HEK293 (cell line): ENCODE data around the gene C11orf98.
A peak's percentile ranks its signal among the peaks of the same experiment; 100 is the strongest.

Experiments used
- GLIS1 ChIP-seq: fragments of 450-650 bp; formaldehyde crosslinking; IDR thresholded peaks from 2 replicates; pipeline ENCODE4 v1.5.1; 2016; ENCODE audit warnings: missing biosample characterization, missing genetic modification characterization
- KLF7 ChIP-seq: fragments of 450-650 bp; formaldehyde crosslinking; IDR thresholded peaks from 2 replicates; pipeline ENCODE4 v1.5.1; 2016; ENCODE audit warnings: missing biosample characterization, missing genetic modification characterization, borderline replicate concordance
- ZNF239 ChIP-seq: fragments of 450-650 bp; formaldehyde crosslinking; IDR thresholded peaks from 2 replicates; pipeline ENCODE4 v1.5.1; 2016; ENCODE audit warnings: missing biosample characterization, missing genetic modification characterization
- ZNF335 ChIP-seq: fragments of 450-650 bp; formaldehyde crosslinking; conservative IDR thresholded peaks from 2 replicates; pipeline ENCODE4 v1.5.1; 2016; ENCODE audit warnings: missing biosample characterization, missing genetic modification characterization
- ZNF404 ChIP-seq: fragments of 450-650 bp; formaldehyde crosslinking; IDR thresholded peaks from 2 replicates; pipeline ENCODE4 v1.5.1; 2017; ENCODE audit warnings: missing biosample characterization, missing genetic modification characterization
- ZNF561 ChIP-seq: fragments of 450-650 bp; IDR thresholded peaks from 2 replicates; pipeline ENCODE4 v1.5.1; 2018; ENCODE audit warnings: missing biosample characterization, missing genetic modification characterization, borderline replicate concordance
- ZNF571 ChIP-seq: fragments of 450-650 bp; formaldehyde crosslinking; IDR thresholded peaks from 2 replicates; pipeline ENCODE4 v1.5.0; 2017; ENCODE audit warnings: missing biosample characterization, missing genetic modification characterization
- ZNF768 ChIP-seq: fragments of 450-650 bp; formaldehyde crosslinking; IDR thresholded peaks from 2 replicates; pipeline ENCODE4 v1.5.1; 2018; ENCODE audit warnings: missing biosample characterization, mild to moderate bottlenecking, missing genetic modification characterization
- ZSCAN30 ChIP-seq: fragments of 450-650 bp; IDR thresholded peaks from 2 replicates; pipeline ENCODE4 v1.5.1; 2018; ENCODE audit warnings: missing biosample characterization, mild to moderate bottlenecking, missing genetic modification characterization, moderate library complexity
- TF ChIP-seq, protein P1 (sequence below): fragments of 450-650 bp; formaldehyde crosslinking; IDR thresholded peaks from 2 replicates; pipeline ENCODE4 v1.5.1; 2016; ENCODE audit warnings: missing biosample characterization, missing genetic modification characterization
- TF ChIP-seq, protein P2 (sequence below): fragments of 450-650 bp; formaldehyde crosslinking; IDR thresholded peaks from 2 replicates; pipeline ENCODE4 v1.5.1; 2016; ENCODE audit warnings: missing biosample characterization, missing genetic modification characterization
- TF ChIP-seq, protein P3 (sequence below): fragments of 450-650 bp; formaldehyde crosslinking; IDR thresholded peaks from 2 replicates; pipeline ENCODE4 v1.5.1; 2016; ENCODE audit warnings: missing biosample characterization, missing genetic modification characterization
- TF ChIP-seq, protein P4 (sequence below): fragments of 450-650 bp; formaldehyde crosslinking; IDR thresholded peaks from 2 replicates; pipeline ENCODE4 v1.5.0; 2017; ENCODE audit warnings: missing biosample characterization, missing genetic modification characterization, borderline replicate concordance
- TF ChIP-seq, protein P5 (sequence below): fragments of 450-650 bp; formaldehyde crosslinking; IDR thresholded peaks from 2 replicates; pipeline ENCODE4 v1.5.1; 2016; ENCODE audit warnings: missing biosample characterization, missing genetic modification characterization
- TF ChIP-seq, protein P6 (sequence below): fragments of 450-650 bp; formaldehyde crosslinking; IDR thresholded peaks from 2 replicates; pipeline ENCODE4 v1.5.1; 2016; ENCODE audit warnings: missing biosample characterization, missing genetic modification characterization
- TF ChIP-seq, protein P7 (sequence below): fragments of 450-650 bp; IDR thresholded peaks from 2 replicates; pipeline ENCODE4 v1.5.1; 2018; ENCODE audit warnings: missing biosample characterization, mild to moderate bottlenecking, missing genetic modification characterization
- TF ChIP-seq, protein P8 (sequence below): fragments of 450-650 bp; formaldehyde crosslinking; IDR thresholded peaks from 2 replicates; pipeline ENCODE4 v1.5.1; 2017; ENCODE audit warnings: missing biosample characterization, missing genetic modification characterization

Gene C11orf98

DNA sequence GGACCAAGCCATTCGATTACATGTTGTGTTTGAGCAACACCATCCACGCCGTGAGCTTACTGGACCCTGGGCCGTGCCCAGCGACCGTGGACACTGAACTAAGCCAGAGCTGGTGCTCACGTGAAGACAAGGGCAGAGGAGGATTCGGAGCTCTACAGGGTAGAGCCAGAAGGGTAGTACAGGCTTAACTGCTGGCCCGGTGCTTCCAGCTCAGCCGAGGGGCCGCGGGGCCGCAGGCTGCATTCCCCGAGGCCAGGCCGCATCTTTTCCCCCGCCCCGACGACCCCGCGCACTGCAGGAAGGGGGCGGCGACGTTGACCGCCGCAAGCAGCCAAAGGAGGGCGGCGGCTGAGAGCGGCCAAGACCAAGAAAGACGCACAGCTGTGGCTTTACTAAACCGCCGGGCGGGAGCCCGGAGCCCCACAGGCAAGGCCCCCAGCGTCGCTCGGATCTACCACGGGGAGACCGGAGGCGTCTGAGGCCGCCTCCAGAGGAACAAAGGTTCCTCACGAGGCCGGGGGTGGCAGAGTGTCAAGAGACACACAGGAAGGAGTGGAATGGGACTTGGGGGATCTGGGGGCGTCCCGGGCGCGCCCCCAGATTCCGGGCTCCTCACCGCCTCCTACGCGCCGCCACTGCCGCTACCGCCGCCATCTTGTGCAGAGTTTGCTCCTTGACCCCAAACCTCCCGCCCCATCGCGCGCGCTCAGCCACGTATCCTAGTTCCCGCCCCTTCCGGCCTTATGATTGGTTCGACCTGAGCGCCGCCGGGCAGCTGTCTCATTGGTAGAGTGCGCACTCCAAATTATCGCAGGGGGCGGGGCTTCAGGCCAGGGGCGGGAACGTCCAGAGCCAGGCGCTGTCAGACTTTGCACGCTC is 18.8 kb downstream of the C11orf98 start, which contains the start of gene GANAB (continued):
- TF ChIP-seq, protein P1, sequence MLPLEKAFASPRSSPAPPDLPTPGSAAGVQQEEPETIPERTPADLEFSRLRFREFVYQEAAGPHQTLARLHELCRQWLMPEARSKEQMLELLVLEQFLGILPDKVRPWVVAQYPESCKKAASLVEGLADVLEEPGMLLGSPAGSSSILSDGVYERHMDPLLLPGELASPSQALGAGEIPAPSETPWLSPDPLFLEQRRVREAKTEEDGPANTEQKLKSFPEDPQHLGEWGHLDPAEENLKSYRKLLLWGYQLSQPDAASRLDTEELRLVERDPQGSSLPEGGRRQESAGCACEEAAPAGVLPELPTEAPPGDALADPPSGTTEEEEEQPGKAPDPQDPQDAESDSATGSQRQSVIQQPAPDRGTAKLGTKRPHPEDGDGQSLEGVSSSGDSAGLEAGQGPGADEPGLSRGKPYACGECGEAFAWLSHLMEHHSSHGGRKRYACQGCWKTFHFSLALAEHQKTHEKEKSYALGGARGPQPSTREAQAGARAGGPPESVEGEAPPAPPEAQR (tag by site-specific recombination) = no peak
- TF ChIP-seq, protein P2, sequence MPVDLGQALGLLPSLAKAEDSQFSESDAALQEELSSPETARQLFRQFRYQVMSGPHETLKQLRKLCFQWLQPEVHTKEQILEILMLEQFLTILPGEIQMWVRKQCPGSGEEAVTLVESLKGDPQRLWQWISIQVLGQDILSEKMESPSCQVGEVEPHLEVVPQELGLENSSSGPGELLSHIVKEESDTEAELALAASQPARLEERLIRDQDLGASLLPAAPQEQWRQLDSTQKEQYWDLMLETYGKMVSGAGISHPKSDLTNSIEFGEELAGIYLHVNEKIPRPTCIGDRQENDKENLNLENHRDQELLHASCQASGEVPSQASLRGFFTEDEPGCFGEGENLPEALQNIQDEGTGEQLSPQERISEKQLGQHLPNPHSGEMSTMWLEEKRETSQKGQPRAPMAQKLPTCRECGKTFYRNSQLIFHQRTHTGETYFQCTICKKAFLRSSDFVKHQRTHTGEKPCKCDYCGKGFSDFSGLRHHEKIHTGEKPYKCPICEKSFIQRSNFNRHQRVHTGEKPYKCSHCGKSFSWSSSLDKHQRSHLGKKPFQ (tag by site-specific recombination) = no peak
- no peak for TF ChIP-seq ZNF571 (tag by site-specific recombination)
- no peak for TF ChIP-seq ZNF239 (tag by site-specific recombination)
- TF ChIP-seq GLIS1 (tag by site-specific recombination) = peak; percentile 59
- TF ChIP-seq ZNF561 = no peak
- TF ChIP-seq, protein P3, sequence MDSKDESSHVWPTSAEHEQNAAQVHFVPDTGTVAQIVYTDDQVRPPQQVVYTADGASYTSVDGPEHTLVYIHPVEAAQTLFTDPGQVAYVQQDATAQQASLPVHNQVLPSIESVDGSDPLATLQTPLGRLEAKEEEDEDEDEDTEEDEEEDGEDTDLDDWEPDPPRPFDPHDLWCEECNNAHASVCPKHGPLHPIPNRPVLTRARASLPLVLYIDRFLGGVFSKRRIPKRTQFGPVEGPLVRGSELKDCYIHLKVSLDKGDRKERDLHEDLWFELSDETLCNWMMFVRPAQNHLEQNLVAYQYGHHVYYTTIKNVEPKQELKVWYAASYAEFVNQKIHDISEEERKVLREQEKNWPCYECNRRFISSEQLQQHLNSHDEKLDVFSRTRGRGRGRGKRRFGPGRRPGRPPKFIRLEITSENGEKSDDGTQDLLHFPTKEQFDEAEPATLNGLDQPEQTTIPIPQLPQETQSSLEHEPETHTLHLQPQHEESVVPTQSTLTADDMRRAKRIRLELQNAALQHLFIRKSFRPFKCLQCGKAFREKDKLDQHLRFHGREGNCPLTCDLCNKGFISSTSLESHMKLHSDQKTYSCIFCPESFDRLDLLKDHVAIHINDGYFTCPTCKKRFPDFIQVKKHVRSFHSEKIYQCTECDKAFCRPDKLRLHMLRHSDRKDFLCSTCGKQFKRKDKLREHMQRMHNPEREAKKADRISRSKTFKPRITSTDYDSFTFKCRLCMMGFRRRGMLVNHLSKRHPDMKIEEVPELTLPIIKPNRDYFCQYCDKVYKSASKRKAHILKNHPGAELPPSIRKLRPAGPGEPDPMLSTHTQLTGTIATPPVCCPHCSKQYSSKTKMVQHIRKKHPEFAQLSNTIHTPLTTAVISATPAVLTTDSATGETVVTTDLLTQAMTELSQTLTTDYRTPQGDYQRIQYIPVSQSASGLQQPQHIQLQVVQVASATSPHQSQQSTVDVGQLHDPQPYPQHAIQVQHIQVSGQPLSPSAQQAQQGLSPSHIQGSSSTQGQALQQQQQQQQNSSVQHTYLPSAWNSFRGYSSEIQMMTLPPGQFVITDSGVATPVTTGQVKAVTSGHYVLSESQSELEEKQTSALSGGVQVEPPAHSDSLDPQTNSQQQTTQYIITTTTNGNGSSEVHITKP (tag by site-specific recombination) = 0 out of 2 replicates have a peak, but pooled peaks have one; percentile 10
- peak; percentile 54; the same call in 1 of the 2 replicates for TF ChIP-seq ZSCAN30 (tag by site-specific recombination)
- TF ChIP-seq ZNF335 (tag by site-specific recombination) = peak; percentile 80
- TF ChIP-seq, protein P4, sequence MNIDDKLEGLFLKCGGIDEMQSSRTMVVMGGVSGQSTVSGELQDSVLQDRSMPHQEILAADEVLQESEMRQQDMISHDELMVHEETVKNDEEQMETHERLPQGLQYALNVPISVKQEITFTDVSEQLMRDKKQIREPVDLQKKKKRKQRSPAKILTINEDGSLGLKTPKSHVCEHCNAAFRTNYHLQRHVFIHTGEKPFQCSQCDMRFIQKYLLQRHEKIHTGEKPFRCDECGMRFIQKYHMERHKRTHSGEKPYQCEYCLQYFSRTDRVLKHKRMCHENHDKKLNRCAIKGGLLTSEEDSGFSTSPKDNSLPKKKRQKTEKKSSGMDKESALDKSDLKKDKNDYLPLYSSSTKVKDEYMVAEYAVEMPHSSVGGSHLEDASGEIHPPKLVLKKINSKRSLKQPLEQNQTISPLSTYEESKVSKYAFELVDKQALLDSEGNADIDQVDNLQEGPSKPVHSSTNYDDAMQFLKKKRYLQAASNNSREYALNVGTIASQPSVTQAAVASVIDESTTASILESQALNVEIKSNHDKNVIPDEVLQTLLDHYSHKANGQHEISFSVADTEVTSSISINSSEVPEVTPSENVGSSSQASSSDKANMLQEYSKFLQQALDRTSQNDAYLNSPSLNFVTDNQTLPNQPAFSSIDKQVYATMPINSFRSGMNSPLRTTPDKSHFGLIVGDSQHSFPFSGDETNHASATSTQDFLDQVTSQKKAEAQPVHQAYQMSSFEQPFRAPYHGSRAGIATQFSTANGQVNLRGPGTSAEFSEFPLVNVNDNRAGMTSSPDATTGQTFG (tag by site-specific recombination) = no peak
- no peak for TF ChIP-seq ZNF404 (tag by site-specific recombination)
- TF ChIP-seq, protein P5, sequence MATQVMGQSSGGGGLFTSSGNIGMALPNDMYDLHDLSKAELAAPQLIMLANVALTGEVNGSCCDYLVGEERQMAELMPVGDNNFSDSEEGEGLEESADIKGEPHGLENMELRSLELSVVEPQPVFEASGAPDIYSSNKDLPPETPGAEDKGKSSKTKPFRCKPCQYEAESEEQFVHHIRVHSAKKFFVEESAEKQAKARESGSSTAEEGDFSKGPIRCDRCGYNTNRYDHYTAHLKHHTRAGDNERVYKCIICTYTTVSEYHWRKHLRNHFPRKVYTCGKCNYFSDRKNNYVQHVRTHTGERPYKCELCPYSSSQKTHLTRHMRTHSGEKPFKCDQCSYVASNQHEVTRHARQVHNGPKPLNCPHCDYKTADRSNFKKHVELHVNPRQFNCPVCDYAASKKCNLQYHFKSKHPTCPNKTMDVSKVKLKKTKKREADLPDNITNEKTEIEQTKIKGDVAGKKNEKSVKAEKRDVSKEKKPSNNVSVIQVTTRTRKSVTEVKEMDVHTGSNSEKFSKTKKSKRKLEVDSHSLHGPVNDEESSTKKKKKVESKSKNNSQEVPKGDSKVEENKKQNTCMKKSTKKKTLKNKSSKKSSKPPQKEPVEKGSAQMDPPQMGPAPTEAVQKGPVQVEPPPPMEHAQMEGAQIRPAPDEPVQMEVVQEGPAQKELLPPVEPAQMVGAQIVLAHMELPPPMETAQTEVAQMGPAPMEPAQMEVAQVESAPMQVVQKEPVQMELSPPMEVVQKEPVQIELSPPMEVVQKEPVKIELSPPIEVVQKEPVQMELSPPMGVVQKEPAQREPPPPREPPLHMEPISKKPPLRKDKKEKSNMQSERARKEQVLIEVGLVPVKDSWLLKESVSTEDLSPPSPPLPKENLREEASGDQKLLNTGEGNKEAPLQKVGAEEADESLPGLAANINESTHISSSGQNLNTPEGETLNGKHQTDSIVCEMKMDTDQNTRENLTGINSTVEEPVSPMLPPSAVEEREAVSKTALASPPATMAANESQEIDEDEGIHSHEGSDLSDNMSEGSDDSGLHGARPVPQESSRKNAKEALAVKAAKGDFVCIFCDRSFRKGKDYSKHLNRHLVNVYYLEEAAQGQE = no peak
- TF ChIP-seq, protein P6, sequence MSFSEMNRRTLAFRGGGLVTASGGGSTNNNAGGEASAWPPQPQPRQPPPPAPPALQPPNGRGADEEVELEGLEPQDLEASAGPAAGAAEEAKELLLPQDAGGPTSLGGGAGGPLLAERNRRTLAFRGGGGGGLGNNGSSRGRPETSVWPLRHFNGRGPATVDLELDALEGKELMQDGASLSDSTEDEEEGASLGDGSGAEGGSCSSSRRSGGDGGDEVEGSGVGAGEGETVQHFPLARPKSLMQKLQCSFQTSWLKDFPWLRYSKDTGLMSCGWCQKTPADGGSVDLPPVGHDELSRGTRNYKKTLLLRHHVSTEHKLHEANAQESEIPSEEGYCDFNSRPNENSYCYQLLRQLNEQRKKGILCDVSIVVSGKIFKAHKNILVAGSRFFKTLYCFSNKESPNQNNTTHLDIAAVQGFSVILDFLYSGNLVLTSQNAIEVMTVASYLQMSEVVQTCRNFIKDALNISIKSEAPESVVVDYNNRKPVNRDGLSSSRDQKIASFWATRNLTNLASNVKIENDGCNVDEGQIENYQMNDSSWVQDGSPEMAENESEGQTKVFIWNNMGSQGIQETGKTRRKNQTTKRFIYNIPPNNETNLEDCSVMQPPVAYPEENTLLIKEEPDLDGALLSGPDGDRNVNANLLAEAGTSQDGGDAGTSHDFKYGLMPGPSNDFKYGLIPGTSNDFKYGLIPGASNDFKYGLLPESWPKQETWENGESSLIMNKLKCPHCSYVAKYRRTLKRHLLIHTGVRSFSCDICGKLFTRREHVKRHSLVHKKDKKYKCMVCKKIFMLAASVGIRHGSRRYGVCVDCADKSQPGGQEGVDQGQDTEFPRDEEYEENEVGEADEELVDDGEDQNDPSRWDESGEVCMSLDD (tag by site-specific recombination) = peak; percentile 84
- TF ChIP-seq, protein P7, sequence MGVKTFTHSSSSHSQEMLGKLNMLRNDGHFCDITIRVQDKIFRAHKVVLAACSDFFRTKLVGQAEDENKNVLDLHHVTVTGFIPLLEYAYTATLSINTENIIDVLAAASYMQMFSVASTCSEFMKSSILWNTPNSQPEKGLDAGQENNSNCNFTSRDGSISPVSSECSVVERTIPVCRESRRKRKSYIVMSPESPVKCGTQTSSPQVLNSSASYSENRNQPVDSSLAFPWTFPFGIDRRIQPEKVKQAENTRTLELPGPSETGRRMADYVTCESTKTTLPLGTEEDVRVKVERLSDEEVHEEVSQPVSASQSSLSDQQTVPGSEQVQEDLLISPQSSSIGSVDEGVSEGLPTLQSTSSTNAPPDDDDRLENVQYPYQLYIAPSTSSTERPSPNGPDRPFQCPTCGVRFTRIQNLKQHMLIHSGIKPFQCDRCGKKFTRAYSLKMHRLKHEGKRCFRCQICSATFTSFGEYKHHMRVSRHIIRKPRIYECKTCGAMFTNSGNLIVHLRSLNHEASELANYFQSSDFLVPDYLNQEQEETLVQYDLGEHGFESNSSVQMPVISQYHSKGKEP (tag by site-specific recombination) = no peak
- TF ChIP-seq, protein P8, sequence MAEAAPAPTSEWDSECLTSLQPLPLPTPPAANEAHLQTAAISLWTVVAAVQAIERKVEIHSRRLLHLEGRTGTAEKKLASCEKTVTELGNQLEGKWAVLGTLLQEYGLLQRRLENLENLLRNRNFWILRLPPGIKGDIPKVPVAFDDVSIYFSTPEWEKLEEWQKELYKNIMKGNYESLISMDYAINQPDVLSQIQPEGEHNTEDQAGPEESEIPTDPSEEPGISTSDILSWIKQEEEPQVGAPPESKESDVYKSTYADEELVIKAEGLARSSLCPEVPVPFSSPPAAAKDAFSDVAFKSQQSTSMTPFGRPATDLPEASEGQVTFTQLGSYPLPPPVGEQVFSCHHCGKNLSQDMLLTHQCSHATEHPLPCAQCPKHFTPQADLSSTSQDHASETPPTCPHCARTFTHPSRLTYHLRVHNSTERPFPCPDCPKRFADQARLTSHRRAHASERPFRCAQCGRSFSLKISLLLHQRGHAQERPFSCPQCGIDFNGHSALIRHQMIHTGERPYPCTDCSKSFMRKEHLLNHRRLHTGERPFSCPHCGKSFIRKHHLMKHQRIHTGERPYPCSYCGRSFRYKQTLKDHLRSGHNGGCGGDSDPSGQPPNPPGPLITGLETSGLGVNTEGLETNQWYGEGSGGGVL (tag by site-specific recombination) = no peak
- no peak for TF ChIP-seq ZNF768 (tag by site-specific recombination)
- 0 out of 2 replicates have a peak, but pooled peaks have one; percentile 27 for TF ChIP-seq KLF7 (tag by site-specific recombination)
